Brain microvascular endothelial cell (primary cell): Measurements from ENCODE around the gene GON7.
"Not testable (repeated sequence)": the region's sequence is repeated elsewhere in the genome, so short reads cannot be mapped to it uniquely, and the experiment has no call there.

ENCODE experiments used
- DNase-seq: peaks from one replicate; pipeline ENCODE4 v3.0.0-alpha.2; 2020
- H3K27ac ChIP-seq: fragments of 250-450 bp; sonication (Bioruptor Pico); 2 replicates; pipeline ENCODE4 v1.5.1; 2020; ENCODE audit warnings: mild to moderate bottlenecking, moderate library complexity
- H3K27me3 ChIP-seq: fragments of 250-450 bp; sonication (Bioruptor Pico); replicated peaks from 2 replicates; pipeline ENCODE4 v1.5.1; 2020; ENCODE audit warnings: mild to moderate bottlenecking
- H3K36me3 ChIP-seq: fragments of 250-450 bp; sonication (Bioruptor Pico); replicated peaks from 2 replicates; pipeline ENCODE4 v1.5.1; 2020; ENCODE audit warnings: mild to moderate bottlenecking
- H3K4me3 ChIP-seq: 2 replicates; pipeline ENCODE4 v1.5.1; 2011; ENCODE audit warnings: low read depth, mild to moderate bottlenecking, control low read depth, low read length, moderate library complexity
- in situ Hi-C: cut with HindIII; loops from 2 replicates; pipeline ENCODE4 v1.10.0; 2017; ENCODE audit warnings: low sequenced_read_pairs, low pct_ligation_motif_present
- TF ChIP-seq, protein P1 (sequence below): IDR thresholded peaks from 2 replicates; pipeline ENCODE4 v1.5.1; 2011; ENCODE audit warnings: low read depth, mild to moderate bottlenecking, moderate library complexity, low read length, control low read depth, inconsistent platforms; ENCODE audit errors: missing control alignments

GON7 gene

DNA sequence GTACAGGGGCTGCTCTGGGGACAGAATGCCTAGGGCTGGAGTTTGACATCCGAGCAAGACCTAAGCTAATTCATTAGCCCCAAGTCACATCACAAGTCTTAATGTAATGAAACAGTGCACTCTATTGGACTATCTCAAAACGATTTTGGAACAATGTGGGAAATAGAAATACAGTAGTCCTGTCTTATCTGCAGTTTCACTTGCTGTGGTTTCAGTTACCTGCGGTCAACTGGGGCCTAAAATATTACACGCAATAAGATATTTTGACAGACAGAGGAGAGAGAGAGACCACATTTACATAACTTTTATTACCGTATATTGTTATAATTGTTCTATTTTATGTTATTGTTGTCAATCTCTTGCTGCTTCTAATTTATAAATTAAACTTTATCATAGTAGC lies 43.3 kb downstream of the GON7 start:
- Histone ChIP-seq H3K27ac (no peak overlapping the region), H3K27me3 (no peaks in the 10 kb centered on the region), H3K36me3 (no peaks in the 10 kb centered on the region), H3K4me3 (no peak overlapping the region)
- DNase-seq = no peak
- in situ Hi-C loops = no loop called here
- TF ChIP-seq, protein P1, sequence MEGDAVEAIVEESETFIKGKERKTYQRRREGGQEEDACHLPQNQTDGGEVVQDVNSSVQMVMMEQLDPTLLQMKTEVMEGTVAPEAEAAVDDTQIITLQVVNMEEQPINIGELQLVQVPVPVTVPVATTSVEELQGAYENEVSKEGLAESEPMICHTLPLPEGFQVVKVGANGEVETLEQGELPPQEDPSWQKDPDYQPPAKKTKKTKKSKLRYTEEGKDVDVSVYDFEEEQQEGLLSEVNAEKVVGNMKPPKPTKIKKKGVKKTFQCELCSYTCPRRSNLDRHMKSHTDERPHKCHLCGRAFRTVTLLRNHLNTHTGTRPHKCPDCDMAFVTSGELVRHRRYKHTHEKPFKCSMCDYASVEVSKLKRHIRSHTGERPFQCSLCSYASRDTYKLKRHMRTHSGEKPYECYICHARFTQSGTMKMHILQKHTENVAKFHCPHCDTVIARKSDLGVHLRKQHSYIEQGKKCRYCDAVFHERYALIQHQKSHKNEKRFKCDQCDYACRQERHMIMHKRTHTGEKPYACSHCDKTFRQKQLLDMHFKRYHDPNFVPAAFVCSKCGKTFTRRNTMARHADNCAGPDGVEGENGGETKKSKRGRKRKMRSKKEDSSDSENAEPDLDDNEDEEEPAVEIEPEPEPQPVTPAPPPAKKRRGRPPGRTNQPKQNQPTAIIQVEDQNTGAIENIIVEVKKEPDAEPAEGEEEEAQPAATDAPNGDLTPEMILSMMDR = no peak

DNA sequence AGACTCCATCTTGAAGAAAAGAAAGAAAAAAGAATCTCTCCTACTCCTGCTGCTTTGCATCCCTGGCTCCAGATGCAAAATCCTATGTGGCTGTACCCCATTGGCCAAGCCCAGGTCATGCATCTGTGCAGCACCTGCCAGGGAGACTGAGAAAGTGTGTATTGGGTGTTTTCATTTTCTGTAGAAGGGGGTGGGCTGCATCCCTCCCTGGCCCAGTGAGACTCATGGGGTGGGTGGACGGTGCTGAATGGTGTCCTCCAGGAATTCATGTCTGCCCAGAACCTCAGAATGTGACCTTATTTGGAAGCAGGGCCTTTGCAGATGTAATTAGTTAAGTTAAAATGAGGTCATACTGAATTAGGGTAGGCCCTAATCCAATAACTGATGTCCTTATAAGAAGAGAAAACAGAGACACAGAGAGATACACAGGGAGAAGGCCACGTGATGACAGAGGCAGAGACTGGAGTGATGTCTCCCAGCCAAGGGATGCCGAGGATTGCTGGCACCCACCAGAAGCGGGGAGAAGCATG lies 45.4 kb downstream of the GON7 start:
- no peaks in the 10 kb centered on the region for H3K36me3 ChIP-seq
- in situ Hi-C loops = no loop called here
- TF ChIP-seq, protein P1 = no peak
- no peaks in the 10 kb centered on the region for H3K27me3 ChIP-seq
- no peak overlapping the region for H3K4me3 ChIP-seq
- DNase-seq = no peak
- no peak overlapping the region for H3K27ac ChIP-seq

DNA sequence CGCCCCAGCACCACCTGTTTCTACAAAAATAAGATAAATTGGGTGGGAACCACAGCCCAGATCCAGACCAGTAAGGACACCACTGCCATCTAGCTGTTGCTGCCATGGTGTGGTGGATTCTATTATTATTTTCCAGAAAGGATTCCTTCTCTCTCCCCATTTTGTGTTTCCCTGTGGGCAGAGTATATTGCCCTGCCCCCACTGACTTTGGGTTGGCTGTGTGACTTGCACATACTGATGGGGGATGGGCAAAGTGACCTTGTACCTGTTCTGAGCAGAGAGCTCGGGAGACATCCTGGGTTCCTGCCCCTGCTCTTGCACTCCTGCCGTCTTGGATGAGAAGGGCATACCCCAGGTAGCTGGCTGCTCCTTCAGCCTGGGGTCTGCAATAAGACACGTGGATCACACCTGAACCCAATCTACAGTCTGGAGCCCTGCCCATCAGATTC lies 46.5 kb downstream of the GON7 start:
- TF ChIP-seq, protein P1 = peak; percentile 59
- in situ Hi-C loops = no loop called here
- Histone ChIP-seq H3K27me3 (no peaks in the 10 kb centered on the region), H3K4me3 (no peak overlapping the region), H3K36me3 (no peaks in the 10 kb centered on the region), H3K27ac (no peak overlapping the region)
- peak; percentile 2 for DNase-seq

DNA sequence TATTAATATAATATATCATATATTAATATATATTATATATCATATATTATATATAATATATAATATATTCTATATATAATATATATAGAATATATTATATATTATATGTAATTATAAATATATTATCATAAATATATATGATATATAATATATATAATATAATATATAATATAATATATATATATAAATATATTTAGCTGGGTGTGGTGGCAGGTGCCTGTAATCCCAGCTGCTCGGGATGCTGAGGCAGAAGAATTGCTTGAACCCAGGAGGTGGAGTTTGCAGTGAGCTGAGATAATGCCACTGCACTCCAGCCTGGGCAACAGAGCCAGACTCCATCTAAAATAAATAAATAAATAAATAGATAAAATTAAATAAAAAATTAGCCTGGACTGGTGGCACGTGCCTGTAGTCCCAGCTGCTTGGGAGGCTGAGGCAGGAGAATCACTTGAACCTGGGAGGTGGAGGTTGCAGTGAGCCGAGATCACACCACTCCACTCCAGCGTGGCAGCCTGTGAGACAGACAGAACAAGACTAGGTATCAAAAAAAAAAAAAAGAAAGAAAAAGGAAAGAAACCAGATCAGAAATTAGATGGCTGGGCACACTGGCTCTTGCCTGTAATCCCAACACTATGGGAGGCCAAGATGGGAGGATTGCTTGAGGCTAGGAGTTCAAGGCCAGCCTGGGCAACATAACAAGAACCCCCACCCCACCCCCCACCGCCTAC lies 47.1 kb downstream of the GON7 start:
- H3K36me3 ChIP-seq, H3K27ac ChIP-seq, H3K27me3 ChIP-seq, DNase-seq, in situ Hi-C loops, H3K4me3 ChIP-seq: not testable (repeated sequence)

DNA sequence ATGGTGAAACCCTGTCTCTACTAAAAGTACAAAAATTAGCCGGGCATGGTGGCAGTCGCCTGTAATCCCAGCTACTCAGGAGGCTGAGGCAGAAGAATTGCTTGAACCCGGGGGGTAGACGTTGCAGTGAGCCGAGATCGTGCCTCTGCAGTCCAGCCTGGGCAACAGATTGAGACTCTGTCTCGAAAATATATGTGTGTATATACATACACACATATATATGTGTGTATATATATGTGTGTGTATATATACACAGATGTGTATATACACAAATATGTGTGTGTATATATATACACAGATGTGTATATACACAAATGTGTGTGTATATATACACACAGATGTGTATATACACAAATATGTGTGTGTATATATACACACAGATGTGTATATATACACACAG lies 48.5 kb downstream of the GON7 start:
- DNase-seq, H3K27ac ChIP-seq, in situ Hi-C loops, H3K36me3 ChIP-seq, H3K4me3 ChIP-seq, H3K27me3 ChIP-seq: not testable (repeated sequence)

DNA sequence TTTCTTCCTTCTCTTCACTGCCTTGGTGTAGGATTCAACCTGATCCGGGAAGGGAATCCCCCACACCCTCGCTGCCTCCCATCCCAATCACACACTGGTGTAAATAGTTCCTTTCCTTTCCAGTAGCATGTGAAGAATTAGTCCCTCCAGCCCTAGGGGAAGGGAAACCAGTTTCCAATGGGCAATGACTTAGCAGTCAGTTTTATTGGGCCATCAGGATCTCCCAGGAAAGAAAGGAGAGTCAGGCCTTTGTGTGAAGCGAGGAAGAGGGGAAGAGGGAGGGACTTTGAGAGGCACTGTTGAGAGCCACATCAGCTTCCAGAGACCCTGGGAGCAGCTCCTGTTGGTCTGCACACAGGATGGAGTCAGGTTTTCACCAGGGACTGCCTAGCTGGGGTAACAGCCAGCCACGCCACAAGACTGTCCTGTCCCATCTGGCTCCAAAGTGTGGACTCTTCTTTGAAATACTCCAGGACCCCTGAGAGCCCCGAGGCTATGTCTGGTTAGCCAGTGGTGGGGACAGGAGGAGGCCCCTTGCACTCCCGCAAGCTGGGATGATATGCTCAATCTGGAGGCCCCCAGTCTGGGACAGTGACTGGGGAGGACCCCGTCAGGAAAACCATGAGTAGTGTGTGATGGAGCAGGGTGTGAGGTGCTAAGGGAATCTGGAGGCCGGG lies 50.0 kb downstream of the GON7 start:
- no peak for DNase-seq
- Histone ChIP-seq H3K36me3 (no peaks in the 10 kb centered on the region), H3K27me3 (no peaks in the 10 kb centered on the region), H3K27ac (no peak overlapping the region), H3K4me3 (no peak overlapping the region)
- TF ChIP-seq, protein P1 = no peak
- in situ Hi-C loops = no loop called here
